ENCODE results near the gene SSTR4. TPM values are rescaled to one million over a fixed set of nuclear protein-coding genes. Genes with fewer than 3 reads are reported as not detected.
"Not testable (repeated sequence)": the region's sequence is repeated elsewhere in the genome, so short reads cannot be mapped to it uniquely, and the experiment has no call there.

The SSTR4 gene
- total and polyA plus RNA-seq, 2 of the 13 experiments (the other 11 are each of a cell fraction or from before 2014, with no cell fraction given), result not detected

DNA sequence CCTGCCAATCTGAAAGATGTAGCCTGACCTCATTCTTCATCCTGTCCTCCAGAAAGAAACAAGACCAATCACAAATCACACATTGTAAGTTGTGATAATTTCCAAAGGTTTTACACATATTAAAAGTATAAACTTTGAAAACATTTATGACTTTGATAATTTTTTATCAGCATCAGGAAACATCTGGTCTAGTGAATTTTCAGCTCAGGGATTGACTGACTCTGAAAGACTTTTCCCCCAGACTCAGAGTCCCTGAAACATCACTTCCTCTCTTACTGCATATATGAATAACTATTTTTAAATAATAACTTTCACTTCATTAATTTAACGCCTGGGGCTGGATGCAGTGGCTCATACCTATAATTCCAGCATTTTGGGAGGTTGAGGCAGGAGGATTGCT, 48.5 kb upstream of the SSTR4 start:
- FAIRE-seq (no peak), DNase-seq (ENCODE audit: low spot score) (no peak), ATAC-seq (no peak)
- Histone ChIP-seq H3K4me2 (ENCODE audit: low read depth, low read length) (no peak overlapping the region), H3K27ac (ENCODE audit: extremely low read length, insufficient read depth, low read length) (no peak overlapping the region), H3K27me3 (ENCODE audit: control insufficient read depth in 1 of 2, insufficient read depth in 2 of 2, low read length in 2 of 2) (peaks cover 0 to 10% of the 10 kb centered on the region in 2 experiments; a peak in 2 of 5 replicates), H4K20me1 (ENCODE audit: insufficient read depth, low read length) (no peaks in the 10 kb centered on the region), H3K36me3 (replicated peaks in 1 of 2; ENCODE audit: control insufficient read depth in 1 of 2, insufficient read depth in 2 of 2, low read length in 2 of 2) (no peaks in the 10 kb centered on the region), H3K4me3 (replicated peaks in 1 of 3; ENCODE audit: insufficient read depth in 1 of 3, low read depth in 2 of 3, low read length in 3 of 3) (no peak overlapping the region), H3K79me2 (ENCODE audit: insufficient read depth, low read length) (no peaks in the 10 kb centered on the region), H3K9me3 (ENCODE audit: low read length) (no peaks in the 10 kb centered on the region), H3K4me1 (ENCODE audit: insufficient read depth, low read length) (no peaks in the 10 kb centered on the region), H3K9ac (ENCODE audit: insufficient read depth, low read depth, low read length) (no peak overlapping the region), H2AFZ (ENCODE audit: low read length) (no peak overlapping the region)
- in situ Hi-C loops (cut with HindIII; ENCODE audit: extremely low pct_ligation_motif_present, low pct_unique_long_range_greater_than_20kb), result loop anchor here (25.0 kb wide), 1 partner anchor 649 kb away; no protein-coding TSS in a partner anchor
- ChIA-PET CTCF (ENCODE audit: low intra/inter-chr PET ratio, low total read pairs) (no interaction called here), POLR2A (no interaction called here)
- intact Hi-C loops (cut with micrococcal nuclease; ENCODE audit: unreplicated experiment), result no loop called here
- no TSS peak for BruUV-seq (replicated peaks)
- TF ChIP-seq HOXA3 (CRISPR knock-in tag; IDR thresholded peaks at IDR 0.05) (no peak), ARNT2 (CRISPR knock-in tag; IDR thresholded peaks at IDR 0.05; ENCODE audit: low read depth) (no peak), MXI1 (IDR thresholded peaks at IDR 0.05; ENCODE audit: borderline replicate concordance, low read depth, low read length) (no peak), CENPX (CRISPR knock-in tag; IDR thresholded peaks at IDR 0.05) (no peak), CREB1 (IDR thresholded peaks at IDR 0.05) (no peak), CREB1 (CRISPR knock-in tag; IDR thresholded peaks at IDR 0.05) (no peak), ZNF563 (CRISPR knock-in tag; IDR thresholded peaks at IDR 0.05) (no peak), ZNF496 (CRISPR knock-in tag; IDR thresholded peaks at IDR 0.05; ENCODE audit: insufficient replicate concordance) (no peak), ZNF224 (CRISPR knock-in tag; IDR thresholded peaks at IDR 0.05) (no peak)
- TF ChIP-seq, protein P1, sequence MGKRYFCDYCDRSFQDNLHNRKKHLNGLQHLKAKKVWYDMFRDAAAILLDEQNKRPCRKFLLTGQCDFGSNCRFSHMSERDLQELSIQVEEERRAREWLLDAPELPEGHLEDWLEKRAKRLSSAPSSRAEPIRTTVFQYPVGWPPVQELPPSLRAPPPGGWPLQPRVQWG (CRISPR knock-in tag; IDR thresholded peaks at IDR 0.05; ENCODE audit: borderline replicate concordance, low read depth), result no peak
- WGBS (ENCODE audit: low lambda C conversion rate), result 0% methylated on average over 1 of the region's 1 CpG

DNA sequence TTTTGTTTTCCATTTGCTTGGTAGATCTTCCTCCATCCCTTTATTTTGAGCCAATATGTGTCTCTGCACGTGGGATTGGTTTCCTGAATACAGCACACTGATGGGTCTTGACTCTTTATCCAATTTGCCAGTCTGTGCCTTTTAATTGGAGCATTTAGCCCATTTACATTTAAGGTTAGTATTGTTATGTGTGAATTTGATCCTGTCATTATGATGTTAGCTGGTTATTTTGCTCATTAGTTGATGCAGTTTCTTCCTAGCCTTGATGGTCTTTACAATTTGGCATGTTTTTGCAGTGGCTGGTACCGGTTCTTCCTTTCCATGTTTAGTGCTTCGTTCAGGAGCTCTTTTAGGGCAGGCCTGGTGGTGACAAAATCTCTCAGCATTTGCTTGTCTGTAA, 43.7 kb upstream of the SSTR4 start:
- H3K36me3 ChIP-seq (replicated peaks in 1 of 2; ENCODE audit: control insufficient read depth in 1 of 2, insufficient read depth in 2 of 2, low read length in 2 of 2); BruUV-seq (replicated peaks); POLR2A ChIA-PET; intact Hi-C loops (cut with micrococcal nuclease; ENCODE audit: unreplicated experiment); H3K4me1 ChIP-seq (ENCODE audit: insufficient read depth, low read length); H3K27me3 ChIP-seq (ENCODE audit: control insufficient read depth in 1 of 2, insufficient read depth in 2 of 2, low read length in 2 of 2); FAIRE-seq; DNase-seq (ENCODE audit: low spot score); H3K4me2 ChIP-seq (ENCODE audit: low read depth, low read length); H3K9me3 ChIP-seq (ENCODE audit: low read length); H3K79me2 ChIP-seq (ENCODE audit: insufficient read depth, low read length); CTCF ChIA-PET (ENCODE audit: low intra/inter-chr PET ratio, low total read pairs); ATAC-seq; H3K27ac ChIP-seq (ENCODE audit: extremely low read length, insufficient read depth, low read length); H4K20me1 ChIP-seq (ENCODE audit: insufficient read depth, low read length); H3K4me3 ChIP-seq (replicated peaks in 1 of 3; ENCODE audit: insufficient read depth in 1 of 3, low read depth in 2 of 3, low read length in 3 of 3); H3K9ac ChIP-seq (ENCODE audit: insufficient read depth, low read depth, low read length); H2AFZ ChIP-seq (ENCODE audit: low read length): not testable (repeated sequence)
- in situ Hi-C loops (cut with HindIII; ENCODE audit: extremely low pct_ligation_motif_present, low pct_unique_long_range_greater_than_20kb), result loop anchor here (25.0 kb wide), 1 partner anchor 654 kb away; no protein-coding TSS in a partner anchor
- 1% methylated on average over 3 of the region's 3 CpGs for WGBS (ENCODE audit: low lambda C conversion rate)

All from HepG2 (cell line).